ENCODE results near the gene EOLA1.
"Not testable (repeated sequence)": the region's sequence is repeated elsewhere in the genome, so short reads cannot be mapped to it uniquely, and the experiment has no call there.

EOLA1 gene

DNA sequence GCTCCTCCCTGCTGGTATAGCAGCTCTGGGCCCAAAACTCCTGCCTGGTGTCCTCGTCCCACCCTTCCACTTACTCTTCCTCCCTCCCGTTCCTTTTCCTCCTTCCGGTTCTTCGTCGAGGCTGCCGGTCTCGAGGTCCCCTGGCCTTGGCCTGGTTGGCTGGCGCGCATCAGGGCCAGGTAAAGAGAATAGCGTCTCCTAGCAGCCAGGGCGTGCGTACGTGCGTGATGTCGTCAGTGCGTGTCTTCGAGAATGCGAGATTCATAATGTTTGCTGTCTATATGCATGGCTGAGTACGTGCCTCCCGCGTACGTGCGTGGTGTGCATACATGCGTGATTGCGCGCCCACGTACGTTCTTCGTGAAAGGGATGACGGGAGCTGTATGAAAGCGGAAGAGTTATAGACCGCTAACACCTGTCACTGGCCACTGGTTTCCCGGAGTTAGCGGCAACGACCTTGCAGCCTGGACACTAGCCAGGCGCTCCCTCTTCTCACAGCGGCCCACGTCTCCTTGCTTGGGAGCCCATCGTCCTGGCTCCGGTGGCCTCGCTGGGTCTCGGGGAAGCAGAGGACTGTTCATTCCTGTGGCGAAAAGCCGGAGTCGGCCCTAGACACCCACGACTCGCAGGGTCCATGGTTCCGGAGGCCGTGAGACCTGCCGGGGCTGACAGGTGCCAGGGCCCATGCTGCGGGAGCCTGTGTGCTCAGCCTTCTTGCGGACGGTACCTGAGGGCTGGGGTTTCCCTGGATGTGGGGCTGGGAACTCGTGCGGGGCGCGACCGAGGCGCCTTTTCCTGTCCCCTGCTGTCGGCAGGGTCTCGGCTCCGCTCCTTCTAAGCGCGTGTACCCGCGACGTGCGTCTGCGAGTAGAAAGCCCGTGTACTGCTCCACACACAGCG lies at the start of gene EOLA1:
TSS of gene EOLA1 (plus strand) at position 392 of the 900 bp plus-strand sequence. CDS start 4,619 bp downstream, outside the sequence.
- DNase-seq (ENCODE audit: low spot score): peak; percentile 88

DNA sequence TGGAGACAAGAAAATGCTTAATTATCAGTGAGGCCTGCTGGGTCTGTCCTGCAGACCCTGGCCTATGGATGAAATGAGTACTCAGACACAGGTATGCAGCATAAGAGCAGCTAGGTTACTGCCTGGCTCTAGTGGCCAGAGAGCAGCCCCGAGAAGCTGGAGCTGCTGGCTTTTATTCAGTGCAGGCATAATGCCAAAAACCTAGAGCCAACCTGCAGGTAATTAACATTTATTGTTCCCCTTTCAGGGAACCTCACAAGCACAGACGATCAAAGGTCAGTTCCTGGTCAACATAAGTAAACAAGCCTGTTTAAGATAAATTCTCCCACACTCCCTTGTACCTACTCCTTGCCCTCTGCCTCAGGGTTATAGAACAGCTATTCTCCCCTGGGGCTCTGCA lies 49.0 kb upstream of the EOLA1 start:
- DNase-seq (ENCODE audit: low spot score): no peak

DNA sequence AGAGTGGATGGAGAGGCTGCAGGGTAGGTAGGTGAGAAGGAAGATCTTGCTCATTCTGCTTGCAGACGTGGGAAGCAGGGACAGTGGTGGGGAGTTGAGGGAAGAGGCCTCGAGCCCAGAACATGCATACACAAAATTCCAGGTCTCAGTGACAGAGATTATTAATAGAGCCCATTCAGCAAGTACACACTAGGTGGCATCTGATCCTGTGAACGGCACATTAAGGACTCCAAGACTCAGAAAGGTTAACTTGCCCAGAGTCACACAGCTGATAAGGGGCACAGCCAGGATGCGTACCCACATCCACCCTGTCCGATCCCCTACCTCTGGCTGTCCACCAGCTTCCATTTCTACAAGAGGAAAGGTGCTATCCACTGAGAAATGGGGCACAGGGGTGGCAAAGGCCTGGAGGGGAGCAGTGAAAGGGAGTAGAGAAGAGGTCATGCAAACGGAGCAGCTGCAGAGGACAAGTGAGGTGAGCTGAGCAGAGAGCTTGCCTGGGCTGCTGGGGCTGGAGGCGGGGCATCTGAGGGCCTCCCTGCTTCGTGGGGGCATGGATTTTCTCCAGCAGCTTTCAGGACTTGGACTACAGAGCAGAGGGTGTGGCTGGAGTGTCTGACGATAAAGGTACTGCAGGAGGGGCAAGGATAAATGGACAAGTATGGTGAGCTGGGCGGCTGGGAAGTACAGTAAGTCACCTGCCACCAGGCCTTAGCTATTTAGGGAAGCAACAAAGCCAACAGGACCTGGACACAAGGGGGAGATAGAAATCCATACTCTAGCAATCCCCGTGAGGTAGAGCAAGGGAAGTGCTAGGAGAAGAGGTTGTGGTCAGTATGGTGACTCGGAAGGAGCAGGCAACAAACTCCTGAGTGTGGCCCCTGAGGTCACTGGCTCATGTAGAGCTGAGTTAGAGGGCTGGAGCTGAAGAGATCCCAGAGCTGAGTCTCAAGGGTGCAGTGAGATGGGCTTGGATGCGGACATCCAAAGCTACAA lies 46.9 kb upstream of the EOLA1 start:
- no peak for DNase-seq (ENCODE audit: low spot score)

GRCh38 chrX:149494844-149495565 lies 45.8 kb upstream of the EOLA1 start:
- no peak for DNase-seq (ENCODE audit: low spot score)

GRCh38 chrX:149495573-149496071 lies 45.2 kb upstream of the EOLA1 start:
- DNase-seq (ENCODE audit: low spot score): no peak

GRCh38 chrX:149497054-149497453 lies 43.8 kb upstream of the EOLA1 start:
- DNase-seq (ENCODE audit: low spot score): no peak

- no peak for DNase-seq (ENCODE audit: low spot score)
These were observed 43.2 kb upstream of the EOLA1 start for GRCh38 chrX:149497626-149498025.

- no peak for DNase-seq (ENCODE audit: low spot score)
These were observed 42.0 kb upstream of the EOLA1 start for GRCh38 chrX:149498767-149499166.

DNA sequence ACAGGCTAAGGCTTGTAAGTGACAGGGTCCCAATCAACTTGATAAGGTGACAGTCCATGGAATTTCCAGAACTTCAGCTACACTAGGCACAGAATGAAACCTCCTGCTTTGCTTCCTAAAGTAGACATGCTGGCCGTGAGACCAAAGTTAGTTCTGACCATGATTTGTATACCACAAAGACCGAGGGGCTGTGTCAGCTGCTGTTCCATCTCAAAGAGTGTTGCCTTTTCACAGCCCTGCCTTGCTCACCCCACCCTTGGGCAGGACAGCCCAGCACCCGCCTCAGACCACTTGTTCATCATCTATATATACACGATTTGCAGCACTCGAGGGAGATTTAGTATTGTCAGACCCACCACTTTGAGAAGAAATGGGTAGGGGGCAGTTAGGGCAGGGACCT lies 41.0 kb upstream of the EOLA1 start:
- no peak for DNase-seq (ENCODE audit: low spot score)

DNA sequence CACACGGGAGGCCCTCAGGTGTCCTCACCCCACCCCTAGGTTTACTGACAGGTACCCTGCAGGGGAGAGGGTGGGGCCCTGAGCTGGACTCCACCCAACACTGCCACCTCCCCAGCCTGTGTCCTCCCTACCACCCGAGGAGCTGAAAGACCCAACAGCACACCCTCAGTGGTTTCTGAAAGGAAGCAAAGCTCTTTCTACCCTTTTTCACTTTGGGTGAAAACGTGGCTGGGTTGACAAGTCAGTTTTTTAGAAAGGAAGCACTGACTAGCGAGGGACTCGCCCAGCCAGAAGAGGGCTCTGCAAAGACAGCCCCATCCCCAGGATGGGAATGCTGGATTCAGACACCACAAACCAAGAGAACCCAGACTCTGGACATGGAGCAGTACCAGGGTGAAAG lies 37.9 kb upstream of the EOLA1 start:
- DNase-seq (ENCODE audit: low spot score): not testable (repeated sequence)

DNA sequence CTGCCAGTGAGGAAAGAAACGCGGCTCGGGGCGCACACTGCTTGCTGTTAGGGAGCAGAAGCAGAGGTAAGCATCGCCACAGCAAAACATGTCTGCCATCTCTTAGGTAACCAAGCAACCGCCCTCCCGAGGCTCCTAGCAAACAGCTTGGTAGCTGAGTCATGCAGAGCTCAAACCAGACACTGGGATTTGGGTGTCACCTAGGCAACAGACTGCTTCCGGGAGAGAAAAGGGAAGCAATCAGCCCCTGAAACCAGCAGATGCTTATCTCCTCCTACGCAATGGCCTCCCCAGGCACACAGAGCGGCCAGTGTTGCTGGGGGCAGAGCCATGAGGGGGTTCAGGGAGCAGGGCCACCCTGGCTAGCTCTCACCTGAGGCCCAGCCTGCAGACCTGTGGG lies 37.4 kb upstream of the EOLA1 start:
- not testable (repeated sequence) for DNase-seq (ENCODE audit: low spot score)

GRCh38 chrX:149504226-149504914 lies 36.4 kb upstream of the EOLA1 start:
- no peak for DNase-seq (ENCODE audit: low spot score)

DNA sequence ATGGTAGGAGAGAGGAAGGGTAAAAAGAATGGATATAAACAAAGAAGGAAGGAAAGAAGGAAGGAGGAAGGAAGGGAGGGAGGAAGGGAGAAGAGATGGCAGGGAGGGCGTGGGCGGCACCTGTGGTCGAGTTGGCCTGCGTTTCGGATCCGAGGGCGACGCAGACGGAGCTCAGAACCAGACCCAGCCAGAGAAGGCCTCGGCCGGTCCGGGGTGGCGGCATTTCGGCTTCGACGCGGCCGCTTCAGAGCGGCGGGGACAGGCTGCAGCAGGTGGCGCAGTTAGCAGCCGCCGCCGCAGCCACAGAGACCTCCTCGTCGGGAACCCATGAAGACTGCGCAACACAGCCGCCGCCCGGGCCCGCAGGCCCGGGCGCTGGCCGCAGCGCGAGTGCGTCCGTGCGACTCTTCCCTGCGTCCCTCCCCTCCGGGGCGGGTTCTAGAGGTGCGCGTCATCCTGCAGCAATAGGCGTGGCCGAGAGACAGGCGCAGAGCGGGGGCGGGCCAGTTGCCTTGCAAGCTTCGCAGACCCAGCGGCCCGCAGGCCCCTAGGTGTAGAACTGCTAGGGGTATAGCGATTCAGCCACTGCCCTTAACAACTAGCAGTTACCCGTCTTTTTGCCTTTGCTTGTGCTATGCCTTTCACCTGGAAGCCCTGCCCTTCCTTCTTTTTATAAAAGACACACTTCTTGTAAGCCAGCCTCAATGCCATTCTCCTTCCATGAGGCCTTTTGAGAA lies 35.7 kb upstream of the EOLA1 start, which contains the start of gene IDS:
TSS of gene IDS (minus strand) at position 392 of the 737 bp plus-strand sequence. CDS start at position 223, 169 bp downstream.
- peak; percentile 84 for DNase-seq (ENCODE audit: low spot score)

DNA sequence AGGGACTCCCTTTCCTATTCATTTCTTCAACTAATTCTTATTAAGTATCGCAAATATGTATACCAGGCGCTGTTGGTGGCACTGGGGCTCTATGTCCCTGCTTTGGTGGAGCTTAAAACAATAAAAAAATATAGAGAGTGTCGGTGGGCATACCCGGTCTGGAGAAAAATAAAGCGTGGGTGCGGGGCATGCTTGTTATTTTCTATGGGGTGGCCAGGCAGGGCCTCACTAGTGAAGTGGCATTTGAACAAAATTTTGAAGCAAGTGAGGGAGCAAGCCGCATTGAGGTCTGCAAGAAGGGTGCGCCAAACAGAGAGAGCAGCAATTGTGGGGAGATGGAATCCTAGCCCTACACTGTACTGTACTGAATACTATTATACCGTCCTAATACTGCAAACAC lies 35.1 kb upstream of the EOLA1 start:
- DNase-seq (ENCODE audit: low spot score): no peak

- no peak for DNase-seq (ENCODE audit: low spot score)
These were observed 34.5 kb upstream of the EOLA1 start for GRCh38 chrX:149506349-149506748.

GRCh38 chrX:149508467-149508866 lies 32.3 kb upstream of the EOLA1 start:
- DNase-seq (ENCODE audit: low spot score): no peak

DNA sequence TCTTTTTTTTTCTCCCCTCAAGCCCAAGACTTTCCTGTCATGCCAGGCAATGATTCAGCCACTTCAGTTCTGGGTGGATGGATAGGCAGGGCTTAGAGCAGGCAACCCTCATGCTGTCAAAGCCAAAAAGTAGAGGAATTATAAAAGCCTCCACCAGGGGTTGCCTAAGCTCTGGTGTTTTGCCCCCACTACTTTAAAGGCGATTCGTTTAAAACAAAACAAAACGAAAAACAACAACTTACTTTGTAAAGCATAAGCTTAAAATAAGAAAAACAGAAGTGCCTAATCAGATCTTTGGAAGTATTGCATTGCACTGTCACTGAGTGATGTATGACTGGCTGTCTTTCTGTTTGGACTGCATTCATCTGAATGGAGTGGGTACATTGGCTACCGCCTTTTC lies 30.4 kb upstream of the EOLA1 start:
- no peak for DNase-seq (ENCODE audit: low spot score)

- no peak for DNase-seq (ENCODE audit: low spot score)
These were observed 29.7 kb upstream of the EOLA1 start for GRCh38 chrX:149511081-149511480.

DNA sequence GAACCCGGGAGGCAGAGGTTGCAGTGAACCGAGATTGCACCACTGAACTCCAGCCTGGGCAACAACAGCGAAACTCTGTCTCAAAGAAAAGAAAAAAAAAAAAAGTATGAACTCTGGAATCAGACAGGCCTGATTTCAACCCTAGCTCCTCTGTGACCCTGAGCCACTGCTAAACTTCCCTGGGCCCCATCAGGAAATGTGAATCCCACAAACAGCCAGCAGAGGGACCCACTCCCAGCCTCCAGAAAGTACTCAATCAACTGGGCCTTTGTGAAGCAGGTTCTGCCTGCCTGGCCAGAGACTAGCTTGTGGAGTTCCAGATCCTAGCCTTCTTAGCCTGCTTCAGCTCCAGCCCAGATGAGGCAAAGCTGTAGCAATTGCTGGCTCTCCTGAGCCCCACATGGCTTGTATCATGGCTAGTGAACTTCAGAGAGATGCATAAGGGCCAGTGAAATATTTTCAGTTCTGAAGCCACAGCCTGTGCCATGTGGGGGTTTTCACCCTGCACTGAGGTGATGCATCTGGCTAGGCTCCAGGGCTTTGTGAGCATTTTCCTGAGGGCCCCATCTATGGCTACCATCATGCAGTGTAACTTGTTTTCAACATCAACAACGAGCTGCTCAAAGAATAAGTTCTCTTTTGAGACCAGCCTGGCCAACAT lies 28.5 kb upstream of the EOLA1 start:
- DNase-seq (ENCODE audit: low spot score): no peak

Data from left forelimb (tissue), 1 donor.